ENCODE results near the gene GPRC5B.

DNA sequence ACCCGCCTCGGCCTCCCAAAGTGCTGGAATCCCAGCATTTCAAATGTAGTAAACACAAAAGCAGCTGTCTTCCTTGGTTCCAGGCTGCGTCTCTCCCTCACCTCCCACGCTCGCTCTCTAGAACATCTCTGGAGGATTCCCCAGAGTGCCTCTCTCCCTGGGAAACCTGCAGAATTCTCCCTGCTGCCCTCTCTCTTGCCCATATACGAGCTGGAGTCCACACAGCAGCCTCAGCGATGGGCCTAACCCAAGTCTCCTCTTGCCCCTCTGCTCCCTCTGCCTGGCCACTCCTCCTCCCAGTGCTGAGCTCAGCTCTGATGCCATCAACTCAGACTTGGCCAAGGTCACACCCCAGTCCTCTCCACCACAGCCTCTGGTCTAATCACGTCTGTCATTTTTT lies 10.6 kb downstream of the GPRC5B start:
- TF ChIP-seq, protein P1, sequence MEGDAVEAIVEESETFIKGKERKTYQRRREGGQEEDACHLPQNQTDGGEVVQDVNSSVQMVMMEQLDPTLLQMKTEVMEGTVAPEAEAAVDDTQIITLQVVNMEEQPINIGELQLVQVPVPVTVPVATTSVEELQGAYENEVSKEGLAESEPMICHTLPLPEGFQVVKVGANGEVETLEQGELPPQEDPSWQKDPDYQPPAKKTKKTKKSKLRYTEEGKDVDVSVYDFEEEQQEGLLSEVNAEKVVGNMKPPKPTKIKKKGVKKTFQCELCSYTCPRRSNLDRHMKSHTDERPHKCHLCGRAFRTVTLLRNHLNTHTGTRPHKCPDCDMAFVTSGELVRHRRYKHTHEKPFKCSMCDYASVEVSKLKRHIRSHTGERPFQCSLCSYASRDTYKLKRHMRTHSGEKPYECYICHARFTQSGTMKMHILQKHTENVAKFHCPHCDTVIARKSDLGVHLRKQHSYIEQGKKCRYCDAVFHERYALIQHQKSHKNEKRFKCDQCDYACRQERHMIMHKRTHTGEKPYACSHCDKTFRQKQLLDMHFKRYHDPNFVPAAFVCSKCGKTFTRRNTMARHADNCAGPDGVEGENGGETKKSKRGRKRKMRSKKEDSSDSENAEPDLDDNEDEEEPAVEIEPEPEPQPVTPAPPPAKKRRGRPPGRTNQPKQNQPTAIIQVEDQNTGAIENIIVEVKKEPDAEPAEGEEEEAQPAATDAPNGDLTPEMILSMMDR (IDR thresholded peaks at IDR 0.05): no peak
- TF ChIP-seq ESRRA (IDR thresholded peaks at IDR 0.05; ENCODE audit: borderline replicate concordance, low read length) (no peak), RCOR1 (IDR thresholded peaks at IDR 0.05; ENCODE audit: low read depth, low read length) (no peak), EP300 (IDR thresholded peaks at IDR 0.05) (no peak), JUNB (IDR thresholded peaks at IDR 0.05) (no peak), POLR2A (IDR thresholded peaks at IDR 0.05; ENCODE audit: low read length) (no peak), KDM5A (IDR thresholded peaks at IDR 0.05) (no peak), RAD21 (conservative IDR thresholded peaks at IDR 0.05 in 1 of 2, IDR thresholded peaks at IDR 0.05 in 1 of 2) (no peak), MAFK (IDR thresholded peaks at IDR 0.05; ENCODE audit: partially characterized antibody) (no peak)
